GM10248 (cell line): ENCODE results near the gene AVPR2.
A peak's percentile ranks its signal among the peaks of the same experiment; 100 is the strongest.

Experiments
- CTCF ChIA-PET: fragments of 300-600 bp; sonication (Branson Sonifier 250); formaldehyde crosslinking; extraction: SDS; loops from one replicate; lab custom pipeline; 2021; ENCODE audit warnings: antibody characterized with exemption; lab: Yijun Ruan, JAX
- POLR2A ChIA-PET: fragments of 350-650 bp; sonication (Branson Sonifier 250); formaldehyde crosslinking; extraction: SDS; loops from one replicate; lab custom pipeline; 2020; ENCODE audit warnings: antibody characterized with exemption; lab: Yijun Ruan, JAX
- DNase-seq: peaks from one replicate; pipeline ENCODE4 v3.0.0; 2012; ENCODE audit errors: extremely low spot score
- CTCF ChIP-seq: IDR thresholded peaks from 2 replicates; pipeline ENCODE4 v1.5.1; 2012; ENCODE audit warnings: mild to moderate bottlenecking, low read depth; ENCODE audit errors: extremely low read depth, missing control alignments, control extremely low read depth

AVPR2 gene

DNA sequence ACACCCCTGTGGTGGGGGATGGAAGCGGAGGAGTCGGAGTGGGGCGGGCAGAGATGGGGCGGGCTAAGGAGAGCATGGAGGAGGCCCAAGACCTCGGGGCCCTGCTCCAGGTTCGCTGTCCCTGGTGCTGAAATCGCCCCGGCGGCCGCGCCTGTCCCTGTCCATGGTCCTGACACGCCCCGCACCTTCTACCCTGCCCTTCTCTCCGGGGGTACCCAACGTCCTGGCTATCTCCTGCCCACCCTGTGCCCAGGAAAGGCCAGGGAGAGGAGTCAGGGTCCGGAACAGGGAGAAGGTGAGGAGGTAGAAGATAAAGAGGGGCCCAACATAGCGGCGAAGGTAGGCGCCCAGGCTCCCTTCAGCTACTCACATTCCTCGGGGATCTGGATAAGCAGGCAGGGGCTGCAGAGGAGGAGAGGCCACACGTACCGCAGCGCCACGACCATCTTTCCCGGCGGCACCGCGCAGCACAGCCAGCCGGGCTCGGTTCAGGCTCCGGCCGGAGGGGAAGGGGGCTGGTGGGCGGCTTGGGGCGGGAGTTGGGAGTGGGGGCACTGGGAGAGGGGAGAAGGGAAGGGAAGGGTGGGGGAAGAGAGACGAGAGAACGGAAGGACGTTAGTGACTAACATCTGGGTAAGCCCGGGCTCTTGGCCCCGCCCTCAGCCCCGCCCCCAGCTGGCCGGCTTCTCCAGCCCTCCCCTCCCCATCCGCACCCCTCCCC lies 28.9 kb upstream of the AVPR2 start:
- no peak for TF ChIP-seq CTCF
- CTCF ChIA-PET: no interaction called here
- POLR2A ChIA-PET: no interaction called here
- DNase-seq: peak; percentile 77

DNA sequence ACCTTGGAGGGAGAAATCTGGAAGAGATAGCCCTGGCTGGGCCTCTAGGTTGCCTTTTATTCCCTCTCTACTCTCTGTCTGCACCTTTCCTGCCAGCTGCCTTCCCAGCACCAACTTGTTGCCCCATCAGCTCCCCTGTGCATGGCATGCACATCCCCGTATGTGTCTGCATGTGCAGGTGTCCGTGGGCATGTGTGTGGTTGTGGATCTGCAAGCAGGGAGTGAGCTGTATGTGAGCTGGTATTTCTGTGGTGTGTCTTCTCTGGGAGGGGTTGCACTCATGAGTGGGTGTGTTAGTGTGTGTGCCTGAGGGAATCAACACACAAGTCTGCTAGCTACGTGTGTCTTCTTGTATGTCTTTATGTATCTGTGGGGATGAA lies 28.4 kb upstream of the AVPR2 start:
- TF ChIP-seq CTCF: no peak
- ChIA-PET CTCF (no interaction called here), POLR2A (no interaction called here)
- peak; percentile 13 for DNase-seq

- CTCF ChIA-PET: interaction anchor here (1.4 to 1.7 kb wide), 3 partner anchors 11 to 216 kb away, joined by 3 to 6 read pairs (median 3); no protein-coding TSS in a partner anchor
- no peak for TF ChIP-seq CTCF
- POLR2A ChIA-PET: no interaction called here
- no peak for DNase-seq
These were observed 26.8 kb upstream of the AVPR2 start for GRCh38 chrX:153877571-153878261.

DNA sequence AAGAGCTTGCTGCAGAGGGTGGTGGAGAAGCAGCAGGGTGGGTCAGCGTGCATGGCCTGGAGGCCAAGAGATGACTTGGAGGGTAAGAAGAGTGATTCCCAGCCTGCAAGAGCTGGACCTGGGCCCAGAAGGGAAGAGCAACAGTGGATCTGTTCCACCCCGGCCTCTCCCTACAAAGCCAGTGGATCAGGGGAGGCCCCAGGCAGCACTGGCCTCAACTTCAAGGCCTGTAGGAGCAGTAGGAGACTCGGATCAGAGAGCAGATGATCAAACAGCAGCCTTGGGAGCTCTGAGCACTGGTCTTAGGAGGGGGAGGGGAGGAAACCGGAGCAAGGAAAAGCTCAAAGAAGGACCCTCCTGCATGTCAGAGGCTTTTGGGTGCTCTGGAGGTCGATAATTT lies 26.1 kb upstream of the AVPR2 start:
- ChIA-PET POLR2A (no interaction called here), CTCF (interaction anchor here (1.4 to 1.7 kb wide), 3 partner anchors 11 to 216 kb away, joined by 3 to 6 read pairs (median 3); no protein-coding TSS in a partner anchor)
- DNase-seq: no peak
- TF ChIP-seq CTCF: no peak

DNA sequence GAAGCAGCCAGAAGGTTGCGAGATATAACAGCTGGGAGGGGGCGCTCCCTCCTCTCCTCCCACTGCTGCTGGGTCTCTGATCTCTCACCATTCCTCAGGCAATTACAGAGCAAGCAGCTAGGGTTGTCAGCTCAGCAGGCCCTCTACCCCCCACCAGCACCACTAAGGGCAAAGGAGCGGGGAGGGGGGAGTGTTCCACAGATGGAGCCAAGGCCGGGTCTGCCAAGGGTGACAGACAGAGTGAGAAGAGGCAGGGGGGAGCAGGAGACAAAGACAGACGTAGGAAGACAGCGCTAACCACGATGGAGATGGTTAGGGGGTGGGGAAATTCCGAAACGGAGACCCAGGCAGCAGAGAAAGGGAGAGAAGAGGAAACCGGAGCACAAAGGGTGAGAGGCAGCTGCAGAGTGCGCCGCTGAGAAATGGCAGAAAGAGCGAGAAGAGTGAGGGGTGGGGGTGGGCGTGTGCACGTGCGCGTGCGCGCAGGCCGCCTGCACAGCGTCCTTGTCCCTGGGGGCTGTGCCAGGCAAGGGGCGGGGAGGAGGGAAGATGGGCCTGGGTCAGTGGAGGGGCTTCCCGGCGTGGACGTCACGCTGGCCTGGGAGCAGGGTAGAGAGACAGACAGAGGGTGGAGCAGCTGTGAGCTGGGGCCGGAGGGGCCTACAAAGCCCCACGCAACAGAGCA lies 25.4 kb upstream of the AVPR2 start:
- POLR2A ChIA-PET: no interaction called here
- CTCF ChIA-PET: interaction anchor here (1.4 to 1.7 kb wide), 3 partner anchors 10 to 217 kb away, joined by 3 to 6 read pairs (median 3); no protein-coding TSS in a partner anchor
- DNase-seq: peak; percentile 52

More for the DNA sequence above, 25.4 kb upstream of the AVPR2 start:
- no peak for TF ChIP-seq CTCF
